ENCODE results near the gene PAQR4. TPM values are rescaled to one million over a fixed set of nuclear protein-coding genes. Genes with fewer than 3 reads are reported as not detected.

PAQR4 gene
- total RNA-seq, 2 donors from 2014 or later: 8.8 to 13.2 TPM

- ATAC-seq (no peak), DNase-seq (no peak)
- peaks cover 62% of the 10 kb centered on the region for H3K4me1 ChIP-seq
- no peaks in the 10 kb centered on the region for H3K27me3 ChIP-seq
- WGBS, 2 donors: 71 to 76% methylated on average over 4 of the region's 4 CpGs
- TF ChIP-seq CTCF (IDR thresholded peaks at IDR 0.05) (no peak), POLR2A (IDR thresholded peaks at IDR 0.05) (no peak)
- H3K36me3 ChIP-seq (replicated peaks in 1 of 2; ENCODE audit: insufficient read depth in 1 of 2, low read depth in 2 of 2): no peaks in the 10 kb centered on the region
- no peaks in the 10 kb centered on the region for H3K9me3 ChIP-seq
- H3K4me3 ChIP-seq: no peak overlapping the region
- H3K27ac ChIP-seq: no peak overlapping the region
- intact Hi-C loops (cut with DNase I): no loop called here
Measured at GRCh38 chr16:2981899-2982250, 12.7 kb downstream of the PAQR4 start.

DNA sequence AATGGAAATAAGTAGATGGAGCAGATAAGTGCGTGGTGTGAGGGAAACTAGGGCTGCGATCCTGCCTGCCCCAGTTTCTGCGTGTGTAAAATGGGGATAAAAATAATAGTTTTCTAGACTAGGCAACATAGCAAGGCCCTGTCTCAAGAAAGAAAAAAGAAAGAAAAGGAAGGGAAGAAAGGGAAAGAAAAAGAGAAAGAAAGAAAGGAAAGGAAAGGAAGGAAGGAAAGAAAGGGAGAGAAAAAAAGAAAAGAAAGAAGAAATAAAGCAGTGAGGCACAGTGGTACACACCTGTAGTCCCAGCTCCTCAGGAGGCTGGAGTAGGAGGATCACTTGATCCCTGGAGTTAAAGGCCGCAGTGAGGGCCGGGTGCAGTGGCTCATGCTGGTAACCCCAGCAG lies 13.3 kb downstream of the PAQR4 start:
- intact Hi-C loops (cut with DNase I): no loop called here
- 90 to 91% methylated on average over 5 of the region's 5 CpGs for WGBS, 2 donors
- no peak for TF ChIP-seq POLR2A (IDR thresholded peaks at IDR 0.05)
- TF ChIP-seq CTCF (IDR thresholded peaks at IDR 0.05): no peak
- Histone ChIP-seq H3K9me3 (no peaks in the 10 kb centered on the region), H3K4me3 (no peak overlapping the region), H3K27me3 (no peaks in the 10 kb centered on the region), H3K4me1 (peaks cover 57% of the 10 kb centered on the region), H3K27ac (no peak overlapping the region), H3K36me3 (replicated peaks in 1 of 2; ENCODE audit: insufficient read depth in 1 of 2, low read depth in 2 of 2) (no peaks in the 10 kb centered on the region)
- no peak for ATAC-seq
- no peak for DNase-seq

DNA sequence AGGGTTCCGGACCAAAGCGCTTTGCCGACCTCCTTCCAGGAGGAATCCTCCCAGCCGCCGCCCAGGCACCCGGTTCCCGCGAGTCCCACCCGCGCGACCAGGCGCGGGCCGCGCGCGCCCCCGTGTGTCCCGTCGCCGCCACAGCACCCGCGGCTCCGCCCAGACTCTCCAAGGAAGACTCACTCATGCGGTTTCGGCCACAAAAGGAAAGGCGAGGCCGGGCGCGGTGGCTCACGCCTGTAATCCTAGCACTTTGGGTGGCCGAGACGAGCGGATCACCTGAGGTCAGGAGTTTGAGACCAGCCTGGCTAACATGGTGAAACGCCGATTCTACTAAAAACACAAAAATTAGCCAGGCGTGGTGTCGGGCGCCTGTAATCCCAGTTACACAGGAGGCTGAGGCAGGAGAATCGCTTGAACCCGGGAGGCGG lies 14.6 kb downstream of the PAQR4 start:
- Histone ChIP-seq H3K36me3 (replicated peaks in 1 of 2; ENCODE audit: insufficient read depth in 1 of 2, low read depth in 2 of 2) (no peaks in the 10 kb centered on the region), H3K27ac (no peak overlapping the region), H3K27me3 (no peaks in the 10 kb centered on the region), H3K4me3 (no peak overlapping the region), H3K4me1 (peaks cover 47% of the 10 kb centered on the region), H3K9me3 (no peaks in the 10 kb centered on the region)
- WGBS, 2 donors: 7 to 17% methylated on average over 17 to 42 of the region's 42 CpGs
- DNase-seq (peak; percentile 76 to 84 (median 80)), ATAC-seq (peak; percentile 47)
- intact Hi-C loops (cut with DNase I): no loop called here
- TF ChIP-seq CTCF (IDR thresholded peaks at IDR 0.05): peak; percentile 72 to 99 (median 94)
- TF ChIP-seq POLR2A (IDR thresholded peaks at IDR 0.05): no peak

DNA sequence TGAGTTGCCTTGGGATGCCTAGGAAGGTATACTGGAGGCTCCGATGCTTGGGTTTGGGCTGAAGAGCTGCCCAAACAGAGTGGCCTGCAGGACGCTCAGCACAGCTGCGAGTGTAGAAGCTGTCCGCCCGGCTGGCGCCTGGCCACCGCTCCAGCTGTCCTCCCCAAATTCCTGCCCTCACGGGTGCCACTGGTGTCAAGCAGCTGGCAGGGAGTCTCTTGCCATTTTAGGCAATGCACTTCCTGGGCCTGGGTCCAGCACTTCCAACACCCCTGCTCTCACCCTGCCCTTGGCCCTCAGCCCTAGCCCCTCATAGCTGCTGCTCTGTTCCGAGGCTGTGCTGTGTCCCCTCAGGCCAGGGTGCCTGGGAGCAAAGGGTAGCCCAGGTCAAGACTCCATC lies 16.3 kb downstream of the PAQR4 start:
- H3K9me3 ChIP-seq: no peaks in the 10 kb centered on the region
- H3K4me3 ChIP-seq: no peak overlapping the region
- TF ChIP-seq CTCF (IDR thresholded peaks at IDR 0.05): no peak
- no peak for TF ChIP-seq POLR2A (IDR thresholded peaks at IDR 0.05)
- H3K4me1 ChIP-seq: peaks cover 41% of the 10 kb centered on the region
- 26% methylated on average over 9 of the region's 9 CpGs; no CpG with 5 or more reads in 1 of the 2 donors for WGBS, 2 donors
- ATAC-seq (peak; percentile 64), DNase-seq (peak; percentile 81 to 90 (median 85))
- H3K27me3 ChIP-seq: no peaks in the 10 kb centered on the region
- intact Hi-C loops (cut with DNase I): no loop called here
- no peaks in the 10 kb centered on the region for H3K36me3 ChIP-seq (replicated peaks in 1 of 2; ENCODE audit: insufficient read depth in 1 of 2, low read depth in 2 of 2)
- peak overlapping the region; percentile 77 to 91 (median 85) for H3K27ac ChIP-seq

DNA sequence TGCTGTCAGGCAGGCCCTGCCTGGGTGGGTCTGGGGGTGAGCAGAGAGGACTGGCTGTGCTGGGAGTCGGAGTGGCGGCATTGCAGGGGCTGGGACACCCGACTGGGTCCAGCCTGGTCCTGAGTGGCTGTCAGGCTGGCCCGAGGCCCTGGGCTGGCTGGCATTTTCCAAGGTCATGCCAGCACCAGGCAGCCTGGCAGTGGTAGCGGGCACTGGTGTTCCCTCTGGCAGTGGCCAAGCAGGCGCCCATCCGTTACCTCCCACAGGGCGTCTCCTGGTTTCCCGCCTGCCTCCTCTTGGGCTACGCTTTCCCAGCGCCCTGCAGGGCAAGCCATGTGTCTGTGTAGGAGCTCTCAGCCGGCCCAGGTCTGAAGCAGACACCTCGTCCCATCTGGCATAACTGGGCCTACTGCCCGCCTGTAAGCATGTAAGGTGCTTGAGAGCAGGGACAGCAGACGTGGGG lies 16.8 kb downstream of the PAQR4 start:
- intact Hi-C loops (cut with DNase I): no loop called here
- no peaks in the 10 kb centered on the region for H3K9me3 ChIP-seq
- no peaks in the 10 kb centered on the region for H3K27me3 ChIP-seq
- H3K36me3 ChIP-seq (replicated peaks in 1 of 2; ENCODE audit: insufficient read depth in 1 of 2, low read depth in 2 of 2): no peaks in the 10 kb centered on the region
- peak overlapping the region; percentile 77 to 91 (median 85) for H3K27ac ChIP-seq
- TF ChIP-seq POLR2A (IDR thresholded peaks at IDR 0.05) (peak in 1 of 3 donors; percentile 17), CTCF (IDR thresholded peaks at IDR 0.05) (peak in 2 of 7 experiments; percentile 3 to 9)
- H3K4me1 ChIP-seq: peaks cover 37% of the 10 kb centered on the region
- 0 to 18% methylated on average over 1 to 15 of the region's 15 CpGs for WGBS, 2 donors
- DNase-seq (peak; percentile 86 to 93 (median 91)), ATAC-seq (peak; percentile 84)
- no peak overlapping the region for H3K4me3 ChIP-seq

Data from body of pancreas (tissue), 4 donors.